Measurements from ENCODE around the gene CDON. TPM values are rescaled to one million over a fixed set of nuclear protein-coding genes. Genes with fewer than 3 reads are reported as not detected.

CDON gene
- total and polyA plus RNA-seq, 7 experiments from 2014 or later, result 0.24 to 4.8 (median 2.1) TPM

DNA sequence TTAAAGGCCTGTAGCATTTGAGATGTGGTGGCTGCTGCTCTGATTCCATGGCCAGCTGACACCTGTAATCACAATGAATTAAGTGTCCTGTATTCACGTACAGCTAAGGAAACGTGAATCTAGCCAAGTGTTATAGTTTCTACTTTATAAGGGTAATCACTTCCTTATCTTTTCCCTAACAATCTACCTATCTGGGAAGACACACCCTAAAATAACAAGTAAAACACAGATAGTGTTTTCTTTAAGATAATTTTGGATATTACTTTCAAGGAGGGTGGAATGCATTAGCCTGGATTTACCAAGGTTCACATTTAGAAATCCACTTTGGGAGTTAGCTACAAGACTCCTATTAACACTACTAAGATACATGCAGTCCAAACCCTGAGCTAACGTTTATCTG, 11.5 kb downstream of the CDON start:
- Histone ChIP-seq H3K27me3 (ENCODE audit: control insufficient read depth in 2 of 2, insufficient read depth in 2 of 2, low read length in 2 of 2) (no peaks in the 10 kb centered on the region), H3K27ac (ENCODE audit: low read depth, low read length) (no peak overlapping the region), H3K4me3 (ENCODE audit: low read length) (no peak overlapping the region), H3K4me1 (ENCODE audit: control insufficient read depth in 2 of 2, insufficient read depth in 2 of 2, low read length in 2 of 2) (no peaks in the 10 kb centered on the region), H3K9me3 (ENCODE audit: control insufficient read depth in 2 of 3, low read length in 3 of 3) (no peaks in the 10 kb centered on the region), H3K36me3 (ENCODE audit: control insufficient read depth in 2 of 3, insufficient read depth in 3 of 3, low read length in 3 of 3) (no peaks in the 10 kb centered on the region)
- Mint-ChIP-seq H3K27me3 (peaks cover 0 to 19% (median 5%) of the 10 kb centered on the region in 5 donors), H3K4me3 (peak overlapping the region in 1 of 10 donors; percentile 43), H3K9me3 (peaks cover 0 to 3% (median 0%) of the 10 kb centered on the region in 11 donors), H3K27ac (no peak overlapping the region), H3K36me3 (peaks cover 0 to 4% (median 0%) of the 10 kb centered on the region in 5 donors), H3K4me1 (peaks cover 0 to 25% (median 17%) of the 10 kb centered on the region in 7 donors)
- no peak for DNase-seq
- no peak for ATAC-seq
- POLR2A ChIA-PET, result no interaction called here
- CTCF ChIA-PET, result no interaction called here
- intact Hi-C loops (cut with micrococcal nuclease), result no loop called here

DNA sequence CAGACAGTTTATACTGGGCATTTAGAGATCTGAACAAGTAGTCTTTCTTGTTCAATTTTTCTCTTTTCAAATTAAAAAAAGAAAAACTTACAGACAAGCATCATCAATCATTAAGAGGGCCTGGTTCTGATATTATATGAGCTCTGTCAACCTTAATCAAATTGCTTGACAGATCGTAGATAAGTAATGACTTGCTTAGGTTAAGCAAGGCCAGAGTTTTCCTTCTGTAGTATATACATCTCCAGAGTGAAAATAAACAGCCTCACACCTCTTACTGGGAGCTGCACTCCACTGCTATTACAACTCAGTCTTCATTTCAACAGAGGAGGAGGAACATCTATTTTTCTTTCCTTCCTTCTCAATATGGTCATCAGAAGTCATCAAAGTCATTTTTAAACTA, 13.5 kb downstream of the CDON start:
- H3K36me3 Mint-ChIP-seq, result peaks cover 0 to 7% (median 3%) of the 10 kb centered on the region in 5 donors
- ChIA-PET POLR2A (no interaction called here), CTCF (interaction anchor here (0.7 kb wide), 1 partner anchor 154 kb away, joined by 3 read pairs; no protein-coding TSS in a partner anchor)
- Histone ChIP-seq H3K9me3 (ENCODE audit: control insufficient read depth in 2 of 3, low read length in 3 of 3) (no peaks in the 10 kb centered on the region), H3K4me3 (ENCODE audit: low read length) (no peak overlapping the region), H3K36me3 (ENCODE audit: control insufficient read depth in 2 of 3, insufficient read depth in 3 of 3, low read length in 3 of 3) (no peaks in the 10 kb centered on the region), H3K27me3 (ENCODE audit: control insufficient read depth in 2 of 2, insufficient read depth in 2 of 2, low read length in 2 of 2) (no peaks in the 10 kb centered on the region), H3K4me1 (ENCODE audit: control insufficient read depth in 2 of 2, insufficient read depth in 2 of 2, low read length in 2 of 2) (no peaks in the 10 kb centered on the region), H3K27ac (ENCODE audit: low read depth, low read length) (no peak overlapping the region)
- no peak overlapping the region for H3K4me3 Mint-ChIP-seq
- no peak for DNase-seq
- peaks cover 0 to 3% (median 0%) of the 10 kb centered on the region in 11 donors for H3K9me3 Mint-ChIP-seq
- intact Hi-C loops (cut with micrococcal nuclease), result no loop called here
- no peak overlapping the region for H3K27ac Mint-ChIP-seq
- peaks cover 0 to 25% (median 17%) of the 10 kb centered on the region in 7 donors for H3K4me1 Mint-ChIP-seq
- ATAC-seq, result no peak
- peaks cover 0 to 10% (median 5%) of the 10 kb centered on the region in 5 donors for H3K27me3 Mint-ChIP-seq

DNA sequence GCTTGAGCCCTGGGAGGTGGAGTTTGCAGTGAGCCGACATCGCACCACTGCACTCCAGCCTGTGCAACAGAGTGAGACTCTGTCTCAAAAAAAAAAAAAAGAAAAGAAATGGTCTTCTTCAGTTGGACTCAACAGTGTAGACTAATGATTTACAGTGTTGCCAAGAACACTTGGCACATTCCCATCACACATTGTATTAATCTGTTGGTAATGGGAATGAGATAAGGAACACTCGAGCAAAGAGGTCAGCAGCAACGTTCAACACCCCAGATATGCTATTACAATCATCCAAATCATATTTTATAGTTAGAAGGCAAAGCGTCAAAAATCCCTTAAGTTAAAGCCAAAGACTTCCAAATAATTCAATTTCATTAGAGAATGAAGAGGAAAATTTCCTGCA, 14.5 kb downstream of the CDON start:
- peaks cover 0 to 11% (median 3%) of the 10 kb centered on the region in 5 donors for H3K36me3 Mint-ChIP-seq
- Histone ChIP-seq H3K4me1 (ENCODE audit: control insufficient read depth in 2 of 2, insufficient read depth in 2 of 2, low read length in 2 of 2) (no peaks in the 10 kb centered on the region), H3K9me3 (ENCODE audit: control insufficient read depth in 2 of 3, low read length in 3 of 3) (no peaks in the 10 kb centered on the region), H3K27me3 (ENCODE audit: control insufficient read depth in 2 of 2, insufficient read depth in 2 of 2, low read length in 2 of 2) (no peaks in the 10 kb centered on the region), H3K36me3 (ENCODE audit: control insufficient read depth in 2 of 3, insufficient read depth in 3 of 3, low read length in 3 of 3) (no peaks in the 10 kb centered on the region), H3K4me3 (ENCODE audit: low read length) (no peak overlapping the region), H3K27ac (ENCODE audit: low read depth, low read length) (no peak overlapping the region)
- peaks cover 0 to 25% (median 17%) of the 10 kb centered on the region in 7 donors for H3K4me1 Mint-ChIP-seq
- intact Hi-C loops (cut with micrococcal nuclease), result no loop called here
- ChIA-PET POLR2A (no interaction called here), CTCF (no interaction called here)
- peaks cover 0 to 3% (median 0%) of the 10 kb centered on the region in 11 donors for H3K9me3 Mint-ChIP-seq
- ATAC-seq (no peak), DNase-seq (no peak)
- peaks cover 0 to 7% (median 5%) of the 10 kb centered on the region in 5 donors for H3K27me3 Mint-ChIP-seq
- H3K27ac Mint-ChIP-seq, result no peak overlapping the region
- H3K4me3 Mint-ChIP-seq, result no peak overlapping the region

DNA sequence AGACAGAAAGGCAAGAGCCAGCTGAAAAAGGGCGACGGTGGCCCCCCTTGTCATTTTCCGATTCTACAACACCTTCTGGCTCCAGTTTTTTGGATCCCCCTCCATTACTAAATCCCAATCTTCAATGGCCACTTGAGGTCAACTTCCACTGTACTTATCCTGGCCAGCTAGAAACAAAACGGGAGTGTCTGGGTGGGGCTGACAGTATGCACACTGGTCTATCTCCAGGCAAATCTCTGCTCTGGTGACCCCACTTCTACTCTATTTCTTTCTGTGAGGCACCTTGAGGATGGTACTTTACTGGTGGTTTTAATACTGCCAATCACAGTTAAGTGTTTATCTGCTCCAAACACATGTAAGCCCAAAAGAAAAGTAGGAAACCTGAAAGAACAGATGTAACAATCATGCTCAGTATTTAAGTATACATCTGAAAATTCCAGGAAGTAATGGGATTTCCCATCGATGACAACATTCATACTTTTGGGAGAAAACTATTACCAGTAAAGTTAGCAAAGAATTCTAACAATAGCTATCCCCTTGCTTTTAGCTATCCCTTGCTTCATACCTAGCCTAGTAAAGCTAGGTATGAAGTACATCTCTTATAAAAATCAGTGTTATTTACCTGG, 16.0 kb downstream of the CDON start:
- H3K27me3 Mint-ChIP-seq, result peaks cover 0 to 7% (median 5%) of the 10 kb centered on the region in 5 donors
- peaks cover 0 to 11% (median 3%) of the 10 kb centered on the region in 5 donors for H3K36me3 Mint-ChIP-seq
- ChIA-PET CTCF (no interaction called here), POLR2A (no interaction called here)
- Histone ChIP-seq H3K27me3 (ENCODE audit: control insufficient read depth in 2 of 2, insufficient read depth in 2 of 2, low read length in 2 of 2) (no peaks in the 10 kb centered on the region), H3K27ac (ENCODE audit: low read depth, low read length) (no peak overlapping the region), H3K36me3 (ENCODE audit: control insufficient read depth in 2 of 3, insufficient read depth in 3 of 3, low read length in 3 of 3) (no peaks in the 10 kb centered on the region), H3K9me3 (ENCODE audit: control insufficient read depth in 2 of 3, low read length in 3 of 3) (no peaks in the 10 kb centered on the region), H3K4me1 (ENCODE audit: control insufficient read depth in 2 of 2, insufficient read depth in 2 of 2, low read length in 2 of 2) (no peaks in the 10 kb centered on the region), H3K4me3 (ENCODE audit: low read length) (no peak overlapping the region)
- no peak for ATAC-seq
- H3K4me3 Mint-ChIP-seq, result no peak overlapping the region
- H3K9me3 Mint-ChIP-seq, result peaks cover 0 to 3% (median 0%) of the 10 kb centered on the region in 11 donors
- H3K27ac Mint-ChIP-seq, result no peak overlapping the region
- DNase-seq, result no peak
- peaks cover 0 to 25% (median 17%) of the 10 kb centered on the region in 7 donors for H3K4me1 Mint-ChIP-seq
- intact Hi-C loops (cut with micrococcal nuclease), result no loop called here

DNA sequence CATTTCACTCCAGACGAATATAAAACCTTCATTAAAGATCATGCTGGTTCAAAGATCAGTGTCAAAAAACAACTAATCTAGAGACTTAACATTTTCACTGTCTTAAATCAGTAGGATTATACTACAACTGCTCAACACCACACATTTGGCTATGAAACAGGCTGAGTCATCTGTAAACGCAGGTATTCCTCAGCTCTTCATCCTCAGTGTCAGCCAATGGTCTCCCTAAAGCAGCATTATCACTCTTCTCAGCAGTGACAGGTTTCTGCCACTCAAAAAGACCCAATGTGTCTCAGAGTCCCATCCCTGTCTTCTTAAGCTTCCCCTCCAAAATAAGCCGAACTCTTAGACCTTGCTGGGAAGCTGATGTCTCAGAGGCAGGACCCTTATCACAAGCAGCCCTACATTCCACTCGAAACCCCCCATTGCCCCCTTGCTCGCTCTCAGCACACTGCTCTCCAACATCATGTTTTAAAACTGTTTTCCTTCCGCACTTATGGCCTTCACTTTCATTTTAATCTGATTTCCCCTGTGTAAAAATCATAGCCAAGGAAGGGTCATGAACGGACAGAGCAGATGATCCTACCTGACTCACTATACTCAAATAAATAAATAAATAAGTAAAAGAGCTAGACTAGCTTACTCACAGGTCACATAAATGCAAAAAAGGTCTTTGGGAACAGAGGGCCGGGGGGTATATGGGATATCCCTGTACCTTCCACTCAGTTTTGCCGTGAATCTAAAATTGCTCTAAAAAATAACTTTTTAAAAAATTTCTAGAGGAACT, 23.0 kb downstream of the CDON start:
- ATAC-seq (no peak), DNase-seq (no peak)
- H3K27ac ChIP-seq (ENCODE audit: low read depth, low read length), result no peak overlapping the region
- no peaks in the 10 kb centered on the region for H3K27me3 ChIP-seq (ENCODE audit: control insufficient read depth in 2 of 2, insufficient read depth in 2 of 2, low read length in 2 of 2)
- no peak overlapping the region for H3K4me3 ChIP-seq (ENCODE audit: low read length)
- Mint-ChIP-seq H3K36me3 (peaks cover 0 to 8% (median 3%) of the 10 kb centered on the region in 5 donors), H3K27ac (no peak overlapping the region), H3K4me3 (no peak overlapping the region), H3K27me3 (peaks cover 0 to 3% (median 0%) of the 10 kb centered on the region in 5 donors), H3K9me3 (no peaks in the 10 kb centered on the region), H3K4me1 (no peaks in the 10 kb centered on the region)
- ChIA-PET CTCF (no interaction called here), POLR2A (no interaction called here)
- H3K9me3 ChIP-seq (ENCODE audit: control insufficient read depth in 2 of 3, low read length in 3 of 3), result no peaks in the 10 kb centered on the region
- intact Hi-C loops (cut with micrococcal nuclease), result no loop called here
- no peaks in the 10 kb centered on the region for H3K36me3 ChIP-seq (ENCODE audit: control insufficient read depth in 2 of 3, insufficient read depth in 3 of 3, low read length in 3 of 3)
- no peaks in the 10 kb centered on the region for H3K4me1 ChIP-seq (ENCODE audit: control insufficient read depth in 2 of 2, insufficient read depth in 2 of 2, low read length in 2 of 2)

DNA sequence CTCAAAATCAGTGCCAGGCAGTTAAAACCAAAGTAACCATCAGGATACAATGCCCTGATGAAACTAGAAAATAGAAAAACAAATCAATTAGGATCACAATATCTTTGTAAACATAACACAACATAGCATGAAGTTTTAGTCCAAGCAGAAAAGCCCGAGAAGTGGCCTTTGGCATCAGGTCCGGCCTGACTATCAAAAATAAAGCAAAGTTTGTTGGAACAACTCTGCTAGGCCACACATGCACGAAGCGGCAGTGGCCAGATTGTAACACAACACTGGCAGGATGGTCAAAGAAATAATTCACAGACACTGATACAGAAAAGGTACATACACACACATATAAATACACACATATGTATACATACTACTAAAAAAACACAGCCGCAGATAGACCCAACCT, 26.9 kb downstream of the CDON start:
- no peak overlapping the region for H3K4me3 ChIP-seq (ENCODE audit: low read length)
- peaks cover 0 to 9% (median 5%) of the 10 kb centered on the region in 5 donors for H3K36me3 Mint-ChIP-seq
- H3K27ac ChIP-seq (ENCODE audit: low read depth, low read length), result no peak overlapping the region
- peaks cover 0 to 2% (median 0%) of the 10 kb centered on the region in 7 donors for H3K4me1 Mint-ChIP-seq
- DNase-seq (no peak), ATAC-seq (no peak)
- no peaks in the 10 kb centered on the region for H3K4me1 ChIP-seq (ENCODE audit: control insufficient read depth in 2 of 2, insufficient read depth in 2 of 2, low read length in 2 of 2)
- H3K27me3 Mint-ChIP-seq, result peaks cover 0 to 12% (median 6%) of the 10 kb centered on the region in 5 donors
- ChIA-PET POLR2A (no interaction called here), CTCF (no interaction called here)
- no peaks in the 10 kb centered on the region for H3K9me3 ChIP-seq (ENCODE audit: control insufficient read depth in 2 of 3, low read length in 3 of 3)
- no peaks in the 10 kb centered on the region for H3K36me3 ChIP-seq (ENCODE audit: control insufficient read depth in 2 of 3, insufficient read depth in 3 of 3, low read length in 3 of 3)
- intact Hi-C loops (cut with micrococcal nuclease), result no loop called here
- H3K27ac Mint-ChIP-seq, result no peak overlapping the region
- H3K9me3 Mint-ChIP-seq, result peaks cover 0 to 2% (median 0%) of the 10 kb centered on the region in 11 donors
- no peaks in the 10 kb centered on the region for H3K27me3 ChIP-seq (ENCODE audit: control insufficient read depth in 2 of 2, insufficient read depth in 2 of 2, low read length in 2 of 2)
- no peak overlapping the region for H3K4me3 Mint-ChIP-seq

Data from naive thymus-derived CD4-positive, alpha-beta T cell (primary cell).